Hippocampal formation (tissue), 2 donors: Measurements from ENCODE around the gene XCR1.
A peak's percentile ranks its signal among the peaks of the same experiment; 100 is the strongest.
"Not testable (repeated sequence)": the region's sequence is repeated elsewhere in the genome, so short reads cannot be mapped to it uniquely, and the experiment has no call there.

Experiments used
- DNase-seq, 2 donors: peaks; one replicate each; lab custom pipeline; 2025; lab: John Stamatoyannopoulos, UW

Gene XCR1

DNA sequence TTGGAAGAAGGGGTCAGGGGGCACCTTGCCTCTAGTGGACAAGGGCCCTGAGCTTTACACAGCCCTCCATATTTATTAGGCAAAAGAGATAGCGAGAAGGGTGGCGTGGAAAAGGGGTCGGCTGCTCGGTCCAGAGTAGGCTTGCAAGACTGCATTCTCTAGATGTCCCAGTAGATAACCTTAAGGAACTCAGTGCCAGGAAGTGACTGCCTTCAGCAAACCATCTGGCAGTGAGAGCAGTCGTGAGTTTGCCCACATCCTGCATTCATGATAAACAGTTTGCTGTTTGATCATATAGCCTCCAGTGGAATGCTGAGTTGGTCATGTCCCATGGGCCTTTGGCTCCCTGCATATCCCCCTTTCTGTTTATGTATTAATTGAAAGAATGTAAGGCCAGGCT is 18.9 kb upstream of the XCR1 start:
- not testable (repeated sequence) for DNase-seq

DNA sequence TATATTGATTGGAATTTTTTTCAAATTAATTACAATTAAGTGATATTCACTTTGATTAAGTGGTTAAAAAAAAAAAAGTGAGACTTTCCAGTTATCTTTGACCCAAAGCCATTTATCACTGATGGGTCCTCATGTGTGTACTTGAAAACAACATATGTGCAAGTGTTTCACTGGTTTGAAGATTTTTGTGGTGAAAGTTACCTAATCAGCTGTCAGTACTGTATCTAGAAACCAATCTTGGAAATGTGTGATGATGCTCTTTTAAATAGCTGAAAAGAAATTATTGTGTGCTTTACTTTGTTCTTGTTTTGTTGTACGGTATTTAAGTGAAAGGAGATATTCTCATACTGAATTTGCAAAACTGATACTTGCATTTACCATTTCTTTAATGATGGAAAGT is 11.6 kb upstream of the XCR1 start:
- DNase-seq, result no peak

- not testable (repeated sequence) for DNase-seq
Observed at GRCh38 chr3:46038071-46038470, 10.8 kb upstream of the XCR1 start.

GRCh38 chr3:46036191-46036590 is 8.9 kb upstream of the XCR1 start:
- no peak for DNase-seq

- DNase-seq, result no peak
Observed at GRCh38 chr3:46031747-46032146, 4.5 kb upstream of the XCR1 start.

DNA sequence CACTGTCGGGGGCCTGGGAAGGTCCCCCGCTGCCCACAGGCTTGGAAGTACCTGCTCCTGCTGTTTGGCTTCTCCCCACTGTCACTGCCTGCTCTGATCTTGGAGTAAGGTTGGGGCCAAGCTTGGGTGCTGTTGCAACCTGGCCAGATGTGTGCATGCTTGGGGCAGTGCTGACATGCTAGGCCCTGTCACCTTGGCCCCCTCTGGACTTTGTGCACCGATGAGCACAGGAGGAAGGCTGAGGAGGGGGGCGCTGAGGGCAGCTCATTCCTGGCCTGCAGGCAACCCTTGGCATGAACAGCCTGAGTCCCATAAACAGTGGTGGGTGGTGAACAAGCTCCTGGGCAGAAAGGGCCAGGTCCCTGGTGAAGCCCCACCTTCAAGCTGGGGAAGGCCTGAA is 4.0 kb upstream of the XCR1 start:
- no peak for DNase-seq

GRCh38 chr3:46030626-46031025 is 3.3 kb upstream of the XCR1 start:
- no peak for DNase-seq

DNA sequence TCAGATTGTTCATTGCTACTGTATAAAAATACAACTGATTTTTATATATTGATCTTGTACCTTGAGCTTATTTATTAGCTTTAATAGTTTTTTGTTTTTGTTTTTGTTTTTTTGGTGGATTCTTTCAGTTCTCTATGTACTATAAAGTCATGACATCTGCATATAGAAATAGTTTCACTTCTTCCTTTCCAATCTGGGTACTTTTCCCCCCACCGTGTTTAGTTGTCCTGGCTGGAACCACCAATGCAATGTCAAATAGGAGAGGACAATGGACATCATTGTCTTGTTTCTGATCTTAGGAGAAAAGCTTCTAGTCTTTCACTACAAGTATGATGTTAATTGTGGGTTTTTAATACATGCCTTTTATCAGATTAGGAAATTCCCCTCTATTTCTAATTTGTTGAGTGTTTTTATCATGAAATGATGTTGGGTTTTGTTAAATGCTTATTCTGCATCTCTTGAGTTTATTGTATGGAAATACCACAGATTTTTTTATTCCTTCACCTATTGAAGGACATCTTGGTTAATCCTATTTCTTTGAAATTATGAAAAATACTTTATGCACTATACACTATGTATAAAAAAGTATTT is 2.8 kb upstream of the XCR1 start:
- DNase-seq, result no peak

DNA sequence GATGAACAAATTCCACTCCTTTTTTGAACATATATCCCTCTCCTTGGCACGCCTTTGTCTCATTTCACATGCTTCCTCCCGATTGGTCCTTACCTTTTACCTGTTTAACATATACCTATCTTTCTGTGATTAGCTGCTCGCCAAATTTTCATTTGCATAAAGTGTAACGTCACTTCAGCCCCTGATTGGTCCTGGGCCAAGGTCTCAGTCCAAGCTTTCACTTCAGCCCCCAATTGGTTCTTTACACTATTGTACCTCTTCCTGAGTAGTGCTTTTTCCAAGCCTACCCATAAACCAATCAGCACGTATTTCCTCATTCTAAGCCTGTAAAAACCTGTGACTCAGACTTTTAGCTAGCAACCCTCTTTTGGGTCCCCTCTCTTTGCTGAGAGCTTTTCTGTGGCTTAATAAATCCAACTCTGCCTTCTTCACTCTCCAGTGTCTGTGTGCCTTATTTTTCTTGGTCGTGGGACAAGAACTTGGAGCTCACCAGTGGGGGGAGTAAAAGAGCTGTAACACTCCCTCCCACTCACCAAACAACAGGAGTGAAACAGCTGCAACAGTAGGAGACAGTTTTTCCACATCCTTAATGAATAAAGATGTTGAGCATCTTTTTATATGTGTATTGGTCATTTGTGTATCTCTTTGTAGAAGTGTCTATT is 584 bp upstream of the XCR1 start:
- DNase-seq, result no peak

GRCh38 chr3:46025139-46025538 is 2.1 kb downstream of the XCR1 start:
- DNase-seq, result no peak

GRCh38 chr3:46024131-46024530 is 3.2 kb downstream of the XCR1 start:
- DNase-seq, result no peak

GRCh38 chr3:46022909-46023785 is 4.1 kb downstream of the XCR1 start:
- DNase-seq, result no peak

- DNase-seq, result no peak
Observed at GRCh38 chr3:46021516-46021915, 5.8 kb downstream of the XCR1 start.

GRCh38 chr3:46020766-46021510 is 6.3 kb downstream of the XCR1 start:
- DNase-seq, result no peak

DNA sequence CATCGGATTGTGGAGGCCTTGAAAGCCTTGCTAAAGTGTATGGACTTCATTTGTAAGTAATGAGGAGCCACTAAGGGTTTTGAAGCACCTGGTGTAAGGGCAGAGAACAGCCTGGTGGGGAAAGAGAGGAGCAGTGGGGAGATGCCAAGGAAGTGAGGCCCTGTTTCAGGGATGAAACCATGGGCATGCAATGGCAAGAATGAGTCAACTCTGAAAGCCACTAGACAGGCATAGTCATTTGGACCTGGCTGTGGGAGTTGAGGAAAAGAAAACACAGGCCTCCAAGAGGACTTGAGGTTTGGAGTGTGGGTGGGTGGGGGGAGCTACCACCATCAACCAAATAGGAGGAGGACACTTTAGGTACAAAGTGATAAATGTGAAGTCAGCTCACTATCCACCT is 7.6 kb downstream of the XCR1 start:
- no peak for DNase-seq

- peak in 1 of 2 donors; percentile 33 for DNase-seq
Observed at GRCh38 chr3:46017720-46018119, 9.6 kb downstream of the XCR1 start.

- no peak for DNase-seq
Observed at GRCh38 chr3:46013316-46014094, 13.8 kb downstream of the XCR1 start.

DNA sequence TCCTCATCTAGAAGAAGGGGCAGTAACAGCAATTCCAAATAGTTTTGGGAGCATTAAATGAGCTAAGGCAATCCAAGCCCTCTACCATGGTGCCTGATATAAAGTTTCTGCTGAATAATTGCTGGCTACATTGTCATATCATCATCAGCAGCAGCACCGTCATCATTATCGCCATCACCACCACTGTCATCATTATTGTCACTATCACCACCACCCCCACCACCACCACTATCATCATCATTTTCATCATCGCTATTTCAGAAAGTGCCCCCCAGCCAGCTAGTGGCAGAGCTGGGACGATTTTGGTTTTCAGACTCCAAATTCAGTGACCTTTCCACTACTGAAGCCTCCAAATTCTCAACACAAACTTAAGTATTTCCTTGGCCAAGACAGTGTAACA is 15.0 kb downstream of the XCR1 start:
- DNase-seq, result no peak

DNA sequence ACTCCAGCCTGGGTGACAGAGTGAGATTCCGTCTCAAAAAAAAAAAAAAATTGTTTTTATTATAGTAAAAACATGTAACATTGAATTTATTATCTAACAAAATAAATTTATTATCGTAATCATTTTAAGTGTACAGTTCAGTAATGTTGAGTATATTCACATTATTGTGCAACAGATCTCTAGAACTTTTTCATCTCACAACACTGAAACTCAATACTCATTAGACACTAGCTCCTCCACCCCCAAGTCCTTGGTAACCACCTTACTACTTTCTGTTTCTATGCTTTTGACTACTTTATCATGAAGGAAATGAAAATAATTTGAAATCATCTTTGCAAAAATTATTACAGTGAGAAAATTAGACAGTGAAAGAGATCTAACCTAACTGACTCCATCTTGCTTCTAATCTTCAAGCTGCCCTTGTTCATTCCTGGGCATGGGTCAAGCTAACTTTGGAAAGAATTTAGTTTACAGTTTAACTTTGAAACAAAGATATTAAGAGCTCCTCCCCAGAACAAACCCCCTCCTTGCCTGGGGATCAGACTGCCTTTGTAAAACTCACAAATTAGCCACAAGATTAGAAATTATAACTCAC is 16.7 kb downstream of the XCR1 start:
- no peak for DNase-seq

DNA sequence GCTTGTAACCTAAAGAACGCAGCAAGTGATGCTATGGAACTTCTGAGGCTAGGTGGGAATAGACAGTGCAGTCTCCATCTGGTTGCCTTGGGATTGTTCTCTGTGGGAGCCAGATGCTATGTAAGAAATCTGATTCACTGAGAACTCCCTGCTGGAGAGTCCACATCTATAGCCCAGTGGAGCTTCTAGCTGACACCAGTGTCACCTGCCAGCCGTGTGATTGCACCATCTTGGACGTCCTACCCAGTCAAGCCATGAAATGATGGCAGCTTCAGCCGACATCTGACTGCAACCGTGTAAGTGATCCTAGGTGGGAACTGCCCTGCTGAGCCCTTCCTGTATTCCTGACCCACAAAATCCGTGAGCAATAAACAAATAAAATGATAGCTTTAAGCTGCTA is 19.2 kb downstream of the XCR1 start:
- DNase-seq, result no peak

DNA sequence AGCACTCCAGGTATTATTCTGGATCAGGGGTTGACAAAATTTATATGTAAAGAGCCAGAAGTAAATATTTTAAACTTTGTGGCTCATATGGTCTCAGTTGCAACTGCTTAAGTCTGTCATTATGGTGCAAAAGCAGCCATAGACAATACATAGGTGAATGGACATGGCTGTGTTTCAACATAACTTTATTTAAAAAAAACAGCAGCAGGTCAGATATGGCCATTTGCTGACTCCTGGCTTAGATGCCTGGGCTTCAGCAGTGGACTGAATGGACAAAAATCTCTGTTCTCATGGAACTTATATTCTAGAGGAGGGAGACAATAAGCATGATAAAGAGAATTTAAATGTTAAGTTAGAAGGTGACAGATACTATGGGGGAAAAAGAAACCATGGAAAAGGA is 20.0 kb downstream of the XCR1 start:
- no peak for DNase-seq
